HG03521 (cell line): ENCODE results near the gene ATP11A.

Experiments
- ATAC-seq: cut with Tn5 transposase; IDR thresholded peaks from one replicate; pipeline ENCODE4 v1.9.1; 2021; ENCODE audit warnings: mild to moderate bottlenecking, moderate library complexity; ENCODE audit not compliant: unreplicated experiment

Gene ATP11A

GRCh38 chr13:112690283-112690929 is 568 bp downstream of the ATP11A start:
- peak; percentile 22 for ATAC-seq

- no peak for ATAC-seq
These were observed 2.3 kb downstream of the ATP11A start for GRCh38 chr13:112692104-112692503.

- no peak for ATAC-seq
These were observed 2.7 kb downstream of the ATP11A start for GRCh38 chr13:112692586-112692985.

DNA sequence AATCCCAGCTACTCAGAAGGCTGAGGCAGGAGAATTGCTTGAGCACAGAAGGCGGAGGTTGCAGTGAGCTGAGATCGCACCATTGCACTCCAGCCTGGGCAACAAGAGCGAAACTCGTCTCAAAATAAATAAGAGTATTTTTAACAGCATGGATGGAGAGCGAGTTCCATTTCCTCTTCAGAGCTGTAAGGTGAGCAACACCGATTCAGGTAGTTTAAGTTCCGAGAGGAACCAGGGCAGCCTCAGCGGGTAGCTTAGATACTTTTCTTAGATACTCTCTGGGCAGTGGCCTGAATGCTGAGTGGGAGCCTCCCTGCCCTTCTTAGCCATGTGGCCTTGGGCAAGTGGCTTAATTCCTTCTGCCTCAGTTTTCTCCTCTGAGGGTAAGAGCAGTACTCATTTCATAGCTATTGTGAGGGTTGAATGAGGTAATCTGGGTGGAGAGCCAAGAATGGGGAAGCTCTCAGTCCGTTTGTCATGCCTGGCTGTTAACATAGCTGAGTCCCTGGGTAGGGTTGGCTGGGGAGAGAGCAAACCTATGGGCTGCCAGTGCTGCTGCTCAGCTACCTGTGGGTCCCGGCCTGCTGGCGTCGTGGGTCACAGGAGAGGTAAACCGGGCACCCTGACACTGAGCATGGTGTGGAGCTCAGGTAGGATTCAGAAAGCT is 4.1 kb downstream of the ATP11A start:
- ATAC-seq: no peak

DNA sequence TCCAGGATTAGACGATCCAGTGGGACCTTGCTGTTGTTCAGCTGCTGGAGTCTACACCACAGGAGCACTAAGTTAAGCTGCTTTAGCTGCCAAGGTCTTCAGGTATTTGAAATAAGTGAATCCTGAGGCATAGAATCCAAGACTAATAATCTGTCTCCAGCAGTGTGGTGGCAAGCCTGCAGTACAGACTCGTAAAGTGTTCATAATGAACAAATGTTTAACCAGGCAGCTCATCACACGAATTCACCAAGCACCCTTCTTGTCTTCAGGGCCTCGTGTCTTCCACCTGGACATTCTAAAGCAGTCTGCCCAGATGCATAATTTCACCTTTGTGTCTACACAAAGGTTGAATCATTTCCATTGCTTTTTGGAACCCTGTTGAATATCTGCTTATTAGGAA is 5.3 kb downstream of the ATP11A start:
- no peak for ATAC-seq

- no peak for ATAC-seq
These were observed 6.4 kb downstream of the ATP11A start for GRCh38 chr13:112696001-112696868.

DNA sequence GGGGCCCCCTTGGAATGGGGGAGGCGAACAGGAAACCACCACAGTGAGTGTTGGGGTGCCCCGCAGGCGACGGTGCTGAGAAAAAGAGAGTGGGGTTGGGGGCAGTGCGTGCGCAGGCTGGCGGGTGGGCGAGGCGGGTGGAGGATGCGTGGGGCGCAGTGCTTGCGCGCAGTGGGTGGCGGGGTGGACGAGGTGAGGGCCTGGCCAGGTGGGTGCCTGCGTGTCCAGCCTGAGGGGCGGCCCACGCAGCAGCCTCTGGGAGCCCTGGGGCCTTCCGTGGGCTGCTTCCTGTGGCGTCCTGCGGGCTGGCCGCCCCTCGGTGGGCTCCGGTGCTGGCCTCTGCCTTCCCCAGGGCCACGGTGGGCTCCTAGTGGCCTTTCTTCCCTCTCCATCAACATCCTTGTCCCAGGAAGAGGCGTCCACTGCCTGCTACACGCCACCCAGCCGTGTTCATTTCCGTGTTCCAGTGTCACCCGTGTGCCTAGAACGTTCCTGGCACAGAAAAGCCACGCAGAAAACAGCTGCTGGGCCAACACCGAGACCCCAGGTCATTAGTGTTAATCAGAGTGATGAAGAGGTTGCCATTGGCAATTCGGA is 7.1 kb downstream of the ATP11A start:
- ATAC-seq: no peak

DNA sequence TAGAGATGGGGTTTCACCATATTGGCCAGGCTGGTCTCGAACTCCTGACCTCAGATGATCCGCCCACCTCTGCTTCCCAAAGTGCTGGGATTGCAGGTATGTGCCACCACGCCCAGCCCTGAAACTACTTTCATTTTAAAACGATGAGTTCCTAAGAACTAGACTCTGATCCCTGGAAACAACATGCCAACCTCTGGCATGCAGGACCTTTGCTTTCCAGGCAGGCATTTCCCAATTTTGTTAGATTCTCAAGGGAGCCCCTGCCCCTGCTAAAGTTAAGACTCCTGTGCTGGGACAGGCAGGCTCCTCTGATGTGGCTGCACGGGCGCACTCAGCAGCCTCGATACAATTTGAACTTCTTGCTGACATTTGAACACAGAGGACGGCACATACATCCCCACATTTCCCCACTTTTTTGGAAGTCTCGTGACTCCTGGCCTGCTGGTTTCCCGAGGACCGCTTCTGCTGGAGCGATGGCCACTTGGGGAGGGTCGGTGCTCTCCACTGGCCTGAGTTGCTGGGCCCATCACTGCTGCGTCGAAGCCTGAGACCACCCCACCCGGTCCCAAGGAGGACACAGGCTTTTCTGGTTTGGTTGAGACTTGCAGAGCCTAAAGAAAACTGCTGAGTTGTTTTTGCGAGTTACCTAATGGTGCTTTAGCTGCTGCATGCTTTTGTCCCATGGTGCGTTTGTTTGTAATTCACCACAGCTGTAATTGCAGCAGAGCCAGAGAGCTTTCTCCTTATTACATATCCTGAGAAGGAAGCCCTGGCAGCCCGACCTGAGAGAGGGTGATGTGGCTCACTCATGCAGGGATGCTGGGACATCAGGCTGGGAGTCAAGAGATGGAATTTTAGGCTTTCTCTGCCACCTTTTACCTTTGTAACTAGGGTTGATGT is 8.2 kb downstream of the ATP11A start:
- ATAC-seq: no peak

DNA sequence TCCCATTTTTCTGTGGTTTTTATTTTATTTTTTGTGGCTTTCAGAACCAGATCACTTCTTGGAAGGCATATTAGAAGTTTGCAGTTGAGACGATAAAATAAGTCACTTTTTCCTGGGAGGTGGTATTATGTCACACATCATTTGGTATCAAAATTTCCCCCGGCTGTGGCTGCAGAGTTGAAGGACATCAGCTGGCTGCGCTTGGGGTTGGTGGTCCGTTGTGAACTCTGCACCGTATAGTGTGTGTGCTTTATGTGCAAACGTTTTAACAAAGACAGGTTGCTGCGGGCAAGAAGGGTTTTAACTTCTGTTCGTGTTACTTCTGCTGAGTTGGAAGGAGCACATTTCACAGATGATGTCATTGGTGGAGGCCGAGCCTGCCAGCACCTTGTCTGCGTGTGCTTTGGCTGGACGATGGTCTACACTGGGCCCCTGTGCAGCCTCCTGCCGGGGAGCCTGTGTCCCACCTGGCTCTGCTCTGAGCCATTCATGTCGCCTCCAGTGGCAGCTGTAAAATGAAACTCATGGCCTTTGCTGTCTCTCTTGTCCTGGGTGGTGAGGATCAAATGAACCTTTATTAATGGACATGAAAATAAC is 9.6 kb downstream of the ATP11A start:
- ATAC-seq: no peak

DNA sequence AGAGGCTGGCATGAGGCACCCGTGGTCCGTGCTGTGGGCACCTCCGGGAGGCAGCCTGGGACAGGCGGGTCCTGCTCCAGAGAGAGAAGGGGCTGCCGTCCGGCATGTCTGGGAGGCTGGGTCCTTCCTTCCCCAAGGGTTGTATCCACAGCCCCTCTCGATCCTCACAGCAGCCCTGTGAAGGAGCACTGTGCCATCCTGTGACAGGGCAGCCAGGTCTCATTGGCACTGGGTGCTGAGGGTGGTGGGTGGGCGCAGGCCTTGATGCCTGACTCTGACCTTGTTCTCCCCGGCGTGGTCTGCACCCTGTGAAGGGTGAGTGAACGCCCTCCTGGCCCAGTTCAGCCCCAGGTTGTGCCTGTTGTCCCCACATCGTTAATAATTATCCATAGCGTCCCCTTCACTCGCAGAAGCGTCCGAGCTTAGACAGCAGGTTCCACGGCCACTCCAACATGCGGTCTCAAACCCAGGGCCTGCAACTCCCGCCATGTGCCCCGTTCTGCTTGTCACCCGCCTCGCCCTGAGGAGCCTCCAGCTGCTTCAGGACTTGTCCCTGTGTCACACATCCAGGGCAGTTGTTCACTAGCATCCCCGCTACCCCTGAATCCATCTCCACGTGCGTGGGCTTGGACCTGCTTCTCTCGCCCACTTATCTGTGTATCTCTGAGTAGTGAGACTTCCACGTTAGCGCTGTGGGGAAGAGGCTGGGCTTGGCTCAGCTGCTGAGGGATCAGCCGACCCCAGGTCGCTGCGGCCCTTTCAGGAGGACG is 10.6 kb downstream of the ATP11A start:
- ATAC-seq: no peak

- no peak for ATAC-seq
These were observed 12.6 kb downstream of the ATP11A start for GRCh38 chr13:112702341-112702985.

- no peak for ATAC-seq
These were observed 13.1 kb downstream of the ATP11A start for GRCh38 chr13:112702986-112703379.

DNA sequence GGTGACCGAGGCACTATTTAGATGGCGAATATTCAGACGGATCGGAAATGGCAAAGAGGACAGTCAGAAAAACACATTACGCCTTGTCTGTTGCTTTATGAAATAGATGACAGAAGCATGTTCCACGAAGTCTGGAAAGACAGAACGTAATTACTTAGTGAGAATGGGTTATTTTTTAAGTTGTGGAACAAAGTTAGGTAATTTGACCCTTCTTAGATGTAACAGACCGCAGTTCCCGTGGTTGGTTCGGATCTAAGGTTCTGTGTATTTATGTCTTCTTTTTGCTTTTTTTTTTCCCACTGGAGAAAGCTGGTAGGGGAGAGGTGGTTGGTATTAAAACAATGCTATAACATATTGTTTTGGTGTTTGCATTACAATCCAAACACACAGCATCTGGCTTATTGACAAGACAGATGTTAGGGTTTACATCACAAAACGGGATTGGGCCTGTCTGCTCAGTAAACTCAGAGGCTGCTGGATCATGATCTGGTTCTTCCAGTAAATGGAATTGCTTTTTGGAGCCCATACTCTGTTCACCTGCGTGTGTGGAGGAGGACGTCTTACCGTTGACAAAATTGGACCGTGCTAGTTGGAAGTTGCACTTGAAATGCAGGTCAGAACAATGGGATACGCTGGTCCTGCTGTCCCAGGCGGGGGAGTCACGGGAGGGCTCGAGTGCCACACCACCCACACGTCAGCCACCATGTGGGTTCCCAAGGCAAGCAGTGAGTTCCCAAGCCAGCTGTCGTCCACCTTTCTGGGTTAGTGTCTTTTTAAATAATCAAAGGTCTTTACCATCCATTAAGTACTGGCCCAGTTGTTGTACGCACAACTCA is 13.8 kb downstream of the ATP11A start:
- no peak for ATAC-seq

GRCh38 chr13:112704308-112705145 is 14.7 kb downstream of the ATP11A start:
- ATAC-seq: no peak

DNA sequence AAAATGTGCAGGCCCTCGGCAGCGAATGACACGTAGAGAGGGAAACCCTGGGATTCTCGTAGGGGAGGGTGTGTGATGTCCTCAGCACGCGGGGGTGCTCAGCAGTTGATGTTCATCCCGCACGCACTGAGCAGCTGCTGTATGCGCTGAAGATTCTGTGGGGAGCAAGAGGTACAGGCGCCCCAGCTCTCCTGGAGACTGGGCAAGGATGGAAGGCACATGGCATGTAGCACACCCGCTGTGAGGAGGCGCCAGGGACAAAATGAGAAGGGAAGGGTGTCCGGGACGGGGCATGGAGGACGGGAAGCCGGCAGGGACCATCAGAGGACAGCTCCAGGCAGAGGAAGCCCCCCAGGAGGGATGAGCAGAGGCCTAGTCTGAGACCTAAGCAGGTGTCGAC is 15.4 kb downstream of the ATP11A start:
- no peak for ATAC-seq

DNA sequence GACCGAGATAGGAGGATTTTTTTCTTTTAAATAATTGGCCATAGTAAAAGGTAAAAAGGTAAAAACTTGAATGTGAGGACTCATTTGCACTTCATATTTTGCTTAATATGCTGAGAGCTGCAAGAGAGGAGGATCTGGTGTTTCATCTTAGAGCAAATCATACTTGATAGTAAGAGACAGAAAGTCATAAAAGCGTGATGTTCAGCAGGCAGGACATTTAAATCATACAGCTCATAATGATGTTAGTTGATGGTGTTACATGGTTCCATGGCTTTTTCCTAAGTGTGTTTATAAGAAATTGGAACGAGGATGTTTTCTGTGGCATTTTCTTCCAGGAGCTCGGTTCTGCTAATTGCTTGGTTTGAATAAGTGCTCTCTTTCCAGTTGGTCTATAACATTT is 16.3 kb downstream of the ATP11A start:
- ATAC-seq: no peak
